Prostate gland (tissue), 2 donors: Measurements from ENCODE around the gene INSIG1. TPM values are rescaled to one million over a fixed set of nuclear protein-coding genes. Genes with fewer than 3 reads are reported as not detected.

Experiments
- DNase-seq: peaks from one replicate; pipeline ENCODE4 v3.0.0-alpha.2; 2019; ENCODE audit warnings: low spot score
- H3K27ac ChIP-seq, 2 donors: fragments of 200-600 bp; sonication (generic); 2 replicates each; pipeline ENCODE4 v1.5.1; 2017 to 2019
- H3K27me3 ChIP-seq: fragments of 200-600 bp; sonication (generic); replicated peaks from 2 replicates; pipeline ENCODE4 v1.5.1; 2019; ENCODE audit not compliant: insufficient read depth
- H3K36me3 ChIP-seq, 2 donors: fragments of 200-600 bp; sonication (generic); 1 replicate in 1 of 2; 2 replicates in 1 of 2; pipeline versions ENCODE4 v1.5.1 to v1.8.1; 2017 to 2019
- H3K4me1 ChIP-seq: fragments of 200-600 bp; sonication (generic); replicated peaks from 2 replicates; pipeline ENCODE4 v1.5.1; 2019
- H3K4me3 ChIP-seq, 2 donors: fragments of 200-600 bp; sonication (generic); 2 replicates each; pipeline ENCODE4 v1.5.1; 2017 to 2019
- H3K9me3 ChIP-seq: fragments of 200-600 bp; sonication (generic); 2 replicates; pipeline ENCODE4 v1.5.1; 2017
- POLR2A ChIP-seq: fragments of 450-650 bp; IDR thresholded peaks from one replicate; pipeline ENCODE4 v1.6.1; 2016; ENCODE audit warnings: antibody characterized with exemption, mild to moderate bottlenecking
- POLR2AphosphoS5 ChIP-seq: sonication (generic); formaldehyde crosslinking; IDR thresholded peaks from one replicate; pipeline ENCODE4 v1.6.1; 2017; ENCODE audit warnings: antibody characterized with exemption
- WGBS: methylation state at CpG from one replicate; pipeline ENCODE4 v1.1.5; 2018; 5-methylcytosine and 5-hydroxymethylcytosine counted together
- intact Hi-C: fragments of 100-400 bp; cut with DNase I; formaldehyde crosslinking; loops from one replicate; pipeline ENCODE4 v1.14.2; 2022
- total RNA-seq, 2 donors: library from RNA; depleted of rRNA; stranded (reverse); fragments of >200 nt; gene quantifications; one replicate each; pipeline ENCODE4 v1.1.0, GENCODE V29; 2016
- TF ChIP-seq, protein P1 (sequence below), 4 experiments: fragments of 200-600 bp in 2 of 4; fragments of 450-650 bp in 2 of 4; sonication (generic) in 2 of 4; IDR thresholded peaks; 1 replicate in 3 of 4; 2 replicates in 1 of 4; pipeline ENCODE4 v1.5.1; 2016 to 2019; ENCODE audit warnings: antibody characterized with exemption in 4 of 4, mild to moderate bottlenecking in 2 of 4, moderate library complexity in 2 of 4

Gene INSIG1
- total RNA-seq, 2 donors from 2014 or later = 60.5 to 112 TPM

DNA sequence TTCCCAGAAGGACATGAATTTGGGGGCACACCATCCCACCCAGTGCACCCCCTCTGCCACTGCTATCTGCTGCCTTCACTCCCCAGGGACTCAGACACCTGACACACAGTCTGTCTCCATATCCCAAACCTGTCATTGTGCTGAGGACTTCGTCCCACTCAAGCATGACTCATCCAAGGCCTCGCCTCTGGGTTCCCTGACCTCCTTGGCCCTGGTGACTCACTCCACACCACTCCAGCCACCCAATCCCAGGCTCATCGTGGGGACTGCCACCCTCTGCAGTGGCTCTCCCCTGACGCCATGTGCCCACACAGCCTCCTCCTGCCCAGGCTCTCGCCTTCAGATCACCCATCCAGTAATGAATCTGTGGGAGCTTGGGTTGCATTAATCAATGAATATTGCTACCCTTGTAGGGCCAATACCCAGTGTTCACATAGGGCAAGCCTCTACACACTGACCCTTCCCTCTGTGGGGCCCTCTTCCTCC is 6.6 kb upstream of the INSIG1 start:
- no peak overlapping the region for H3K4me3 ChIP-seq
- no peak overlapping the region for H3K27ac ChIP-seq
- H3K27me3 ChIP-seq = no peaks in the 10 kb centered on the region
- H3K36me3 ChIP-seq = no peaks in the 10 kb centered on the region
- no peak for DNase-seq
- no peaks in the 10 kb centered on the region for H3K9me3 ChIP-seq
- H3K4me1 ChIP-seq = no peaks in the 10 kb centered on the region
- intact Hi-C loops = loop anchor here (10.0 kb wide), 1 partner anchor 86 kb away; no protein-coding TSS in a partner anchor
- TF ChIP-seq POLR2AphosphoS5 (no peak), POLR2A (no peak)
- TF ChIP-seq, protein P1, sequence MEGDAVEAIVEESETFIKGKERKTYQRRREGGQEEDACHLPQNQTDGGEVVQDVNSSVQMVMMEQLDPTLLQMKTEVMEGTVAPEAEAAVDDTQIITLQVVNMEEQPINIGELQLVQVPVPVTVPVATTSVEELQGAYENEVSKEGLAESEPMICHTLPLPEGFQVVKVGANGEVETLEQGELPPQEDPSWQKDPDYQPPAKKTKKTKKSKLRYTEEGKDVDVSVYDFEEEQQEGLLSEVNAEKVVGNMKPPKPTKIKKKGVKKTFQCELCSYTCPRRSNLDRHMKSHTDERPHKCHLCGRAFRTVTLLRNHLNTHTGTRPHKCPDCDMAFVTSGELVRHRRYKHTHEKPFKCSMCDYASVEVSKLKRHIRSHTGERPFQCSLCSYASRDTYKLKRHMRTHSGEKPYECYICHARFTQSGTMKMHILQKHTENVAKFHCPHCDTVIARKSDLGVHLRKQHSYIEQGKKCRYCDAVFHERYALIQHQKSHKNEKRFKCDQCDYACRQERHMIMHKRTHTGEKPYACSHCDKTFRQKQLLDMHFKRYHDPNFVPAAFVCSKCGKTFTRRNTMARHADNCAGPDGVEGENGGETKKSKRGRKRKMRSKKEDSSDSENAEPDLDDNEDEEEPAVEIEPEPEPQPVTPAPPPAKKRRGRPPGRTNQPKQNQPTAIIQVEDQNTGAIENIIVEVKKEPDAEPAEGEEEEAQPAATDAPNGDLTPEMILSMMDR (IDR thresholded peaks at IDR 0.05) = no peak
- 67% methylated on average over 5 of the region's 5 CpGs for WGBS

DNA sequence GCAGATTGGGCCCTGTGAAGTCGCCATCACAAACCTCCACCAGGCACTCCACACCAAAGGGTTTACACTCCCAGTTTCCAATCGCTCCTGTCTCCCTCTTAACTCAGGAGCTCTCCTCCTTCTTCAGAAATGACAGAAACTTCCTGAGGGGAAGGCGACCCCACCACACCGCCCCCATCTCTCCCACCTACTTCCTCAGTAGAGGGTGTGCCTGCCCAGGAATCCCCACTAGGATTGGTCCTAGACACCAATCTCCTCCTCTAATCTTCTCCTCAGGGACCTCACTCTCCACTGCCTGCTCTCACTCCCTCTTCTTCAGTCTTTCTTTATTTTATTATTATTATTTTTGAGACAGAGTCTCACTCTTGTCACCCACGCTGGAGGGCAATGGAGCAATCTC is 5.9 kb upstream of the INSIG1 start:
- Histone ChIP-seq H3K9me3 (no peaks in the 10 kb centered on the region), H3K36me3 (no peaks in the 10 kb centered on the region), H3K27me3 (no peaks in the 10 kb centered on the region), H3K4me3 (no peak overlapping the region), H3K27ac (no peak overlapping the region), H3K4me1 (no peaks in the 10 kb centered on the region)
- intact Hi-C loops = loop anchor here (2.0 to 10.0 kb wide), 2 partner anchors 65 to 87 kb away; no protein-coding TSS in a partner anchor
- TF ChIP-seq POLR2AphosphoS5 (no peak), POLR2A (no peak)
- TF ChIP-seq, protein P1 (IDR thresholded peaks at IDR 0.05) = no peak
- WGBS = 76% methylated on average over 5 of the region's 5 CpGs
- no peak for DNase-seq

DNA sequence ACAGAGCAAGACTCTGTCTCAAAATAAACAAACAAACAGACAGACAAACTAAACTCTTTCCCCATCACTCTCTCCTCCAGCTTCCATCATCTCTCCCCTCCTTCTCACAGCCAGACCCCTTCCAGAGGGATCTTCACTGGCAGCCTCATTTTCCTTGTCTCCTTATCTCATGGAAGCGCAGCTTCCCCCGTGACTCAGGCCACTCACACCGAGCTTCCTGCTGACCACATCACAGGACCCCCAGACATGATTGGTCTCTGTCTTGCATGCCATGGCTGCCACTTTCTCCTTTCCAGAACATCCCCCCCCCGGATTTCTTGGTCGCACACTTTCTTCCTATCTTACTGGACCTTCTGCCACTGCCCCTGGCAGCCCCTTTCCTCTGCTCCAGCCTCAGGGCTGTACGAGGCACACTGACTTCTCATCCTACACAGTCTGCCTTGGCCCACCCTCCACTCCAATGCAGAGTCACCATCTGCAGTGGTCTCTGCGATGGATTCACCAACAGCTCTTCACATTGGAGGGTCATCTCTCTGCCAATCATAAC is 4.9 kb upstream of the INSIG1 start:
- WGBS = 80% methylated on average over 7 of the region's 7 CpGs
- intact Hi-C loops = loop anchor here (2.0 to 10.0 kb wide), 2 partner anchors 64 to 88 kb away; no protein-coding TSS in a partner anchor
- Histone ChIP-seq H3K9me3 (no peaks in the 10 kb centered on the region), H3K4me1 (no peaks in the 10 kb centered on the region), H3K36me3 (no peaks in the 10 kb centered on the region), H3K27me3 (no peaks in the 10 kb centered on the region), H3K27ac (no peak overlapping the region), H3K4me3 (no peak overlapping the region)
- TF ChIP-seq POLR2AphosphoS5 = no peak
- TF ChIP-seq, protein P1 (IDR thresholded peaks at IDR 0.05) = no peak
- no peak for TF ChIP-seq POLR2A
- DNase-seq = no peak

DNA sequence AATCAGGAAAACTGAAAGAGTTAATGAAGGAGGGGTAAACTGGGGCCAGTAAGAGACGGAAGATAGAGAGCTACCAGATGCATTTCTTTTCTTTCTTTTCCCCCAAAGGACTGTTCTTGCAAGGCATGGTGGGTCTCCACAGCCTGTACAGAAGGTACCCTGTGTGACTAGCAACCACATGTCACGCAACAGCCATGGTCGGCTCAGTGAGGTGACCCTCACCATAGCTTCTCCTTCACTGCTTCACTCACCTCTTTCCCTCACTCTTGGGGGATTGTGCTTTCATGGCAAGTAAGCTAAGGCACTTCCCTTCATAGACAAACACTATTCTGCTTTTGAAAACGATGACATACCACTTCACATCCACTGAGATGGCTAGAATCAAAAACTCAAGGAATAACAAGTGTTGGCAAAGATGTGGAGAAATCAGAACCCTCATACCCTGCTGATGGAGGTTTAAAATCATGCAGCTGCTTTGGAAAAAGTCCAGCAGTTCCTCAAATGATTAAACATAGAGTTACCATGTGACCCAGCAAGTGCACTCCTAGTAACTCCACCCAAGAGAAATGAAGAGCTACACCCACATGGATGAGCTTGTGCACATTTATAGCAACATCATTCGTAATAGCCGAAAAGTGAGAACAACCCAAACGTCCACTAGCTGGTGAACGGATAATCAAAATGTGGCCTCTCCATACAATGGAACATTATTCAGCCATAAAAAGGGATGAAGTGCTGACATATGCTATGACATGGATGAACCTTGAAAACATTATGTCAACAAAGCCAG is 3.8 kb upstream of the INSIG1 start:
- no peak for DNase-seq
- no peaks in the 10 kb centered on the region for H3K27me3 ChIP-seq
- intact Hi-C loops = loop anchor here (2.0 to 10.0 kb wide), 2 partner anchors 63 to 89 kb away; no protein-coding TSS in a partner anchor
- H3K9me3 ChIP-seq = no peaks in the 10 kb centered on the region
- H3K36me3 ChIP-seq = no peaks in the 10 kb centered on the region
- H3K4me3 ChIP-seq = no peak overlapping the region
- TF ChIP-seq, protein P1 (IDR thresholded peaks at IDR 0.05) = no peak
- TF ChIP-seq POLR2AphosphoS5 = no peak
- TF ChIP-seq POLR2A = no peak
- H3K27ac ChIP-seq = no peak overlapping the region
- WGBS = 94% methylated on average over 8 of the region's 8 CpGs
- no peaks in the 10 kb centered on the region for H3K4me1 ChIP-seq
